ENCODE data around the gene PATJ. TPM values are rescaled to one million over a fixed set of nuclear protein-coding genes. Genes with fewer than 3 reads are reported as not detected.
"Not testable (repeated sequence)": the region's sequence is repeated elsewhere in the genome, so short reads cannot be mapped to it uniquely, and the experiment has no call there.

PATJ gene
- total RNA-seq, 1 experiment from 2014 or later, result 57.9 TPM

DNA sequence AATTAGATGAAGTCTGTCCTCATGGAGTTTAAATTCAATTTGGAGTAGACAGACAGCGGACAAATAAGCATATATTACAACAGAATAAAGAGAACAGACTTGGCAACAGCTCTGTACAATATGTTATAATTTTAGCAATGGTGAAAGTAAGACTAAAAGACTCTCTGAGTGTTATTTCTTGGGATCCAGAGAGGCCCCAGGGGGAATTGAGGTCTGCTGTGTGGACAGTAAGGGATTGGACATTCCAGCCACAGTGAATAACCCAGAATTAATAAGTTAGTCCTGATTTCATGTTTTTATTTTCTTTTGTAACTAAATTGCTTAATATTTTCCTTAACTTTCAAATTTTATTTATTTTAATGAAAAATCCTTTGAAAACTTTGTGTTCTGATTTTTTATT lies 101.7 kb downstream of the PATJ start (continued):
- no peak for TF ChIP-seq SOX15 (CRISPR knock-in tag; IDR thresholded peaks at IDR 0.05)
- TF ChIP-seq TP53 (CRISPR knock-in tag; IDR thresholded peaks at IDR 0.05), result no peak
- no peak for TF ChIP-seq FOXP1 (CRISPR knock-in tag; IDR thresholded peaks at IDR 0.05; ENCODE audit: borderline replicate concordance)
- TF ChIP-seq, protein P1, sequence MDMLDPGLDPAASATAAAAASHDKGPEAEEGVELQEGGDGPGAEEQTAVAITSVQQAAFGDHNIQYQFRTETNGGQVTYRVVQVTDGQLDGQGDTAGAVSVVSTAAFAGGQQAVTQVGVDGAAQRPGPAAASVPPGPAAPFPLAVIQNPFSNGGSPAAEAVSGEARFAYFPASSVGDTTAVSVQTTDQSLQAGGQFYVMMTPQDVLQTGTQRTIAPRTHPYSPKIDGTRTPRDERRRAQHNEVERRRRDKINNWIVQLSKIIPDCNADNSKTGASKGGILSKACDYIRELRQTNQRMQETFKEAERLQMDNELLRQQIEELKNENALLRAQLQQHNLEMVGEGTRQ (CRISPR knock-in tag; IDR thresholded peaks at IDR 0.05), result no peak

DNA sequence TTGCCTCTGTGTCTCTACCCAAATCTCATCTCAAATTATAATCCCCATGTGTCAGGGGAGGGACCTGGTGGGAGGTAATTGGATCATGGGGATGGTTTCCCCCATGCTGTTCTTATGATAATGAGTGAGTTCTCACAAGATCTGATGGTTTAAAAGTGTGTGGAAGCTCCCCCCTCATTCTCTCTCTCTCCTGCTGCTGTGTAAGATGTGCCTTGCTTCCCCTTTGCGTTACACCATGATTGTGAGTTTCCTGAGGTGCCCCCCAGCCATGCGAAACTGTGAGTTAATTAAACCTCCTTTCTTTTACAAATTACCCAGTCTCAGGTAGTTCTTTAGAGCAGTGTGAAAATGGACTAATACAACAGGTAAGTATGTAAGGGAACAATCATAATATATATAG lies 102.4 kb downstream of the PATJ start:
- H3K4me1 Mint-ChIP-seq, result peaks cover 15% of the 10 kb centered on the region
- DNase-seq (ENCODE audit: low spot score); H3K36me3 Mint-ChIP-seq; H3K9me3 Mint-ChIP-seq; POLR2A ChIA-PET; H3K27me3 Mint-ChIP-seq (ENCODE audit: low read depth): not testable (repeated sequence)
- ATAC-seq, result peak; percentile 89
- peak; percentile 31; the same call in 1 of the 2 replicates for TF ChIP-seq TEAD1 (CRISPR knock-in tag; IDR thresholded peaks at IDR 0.05)
- TF ChIP-seq, protein P2, sequence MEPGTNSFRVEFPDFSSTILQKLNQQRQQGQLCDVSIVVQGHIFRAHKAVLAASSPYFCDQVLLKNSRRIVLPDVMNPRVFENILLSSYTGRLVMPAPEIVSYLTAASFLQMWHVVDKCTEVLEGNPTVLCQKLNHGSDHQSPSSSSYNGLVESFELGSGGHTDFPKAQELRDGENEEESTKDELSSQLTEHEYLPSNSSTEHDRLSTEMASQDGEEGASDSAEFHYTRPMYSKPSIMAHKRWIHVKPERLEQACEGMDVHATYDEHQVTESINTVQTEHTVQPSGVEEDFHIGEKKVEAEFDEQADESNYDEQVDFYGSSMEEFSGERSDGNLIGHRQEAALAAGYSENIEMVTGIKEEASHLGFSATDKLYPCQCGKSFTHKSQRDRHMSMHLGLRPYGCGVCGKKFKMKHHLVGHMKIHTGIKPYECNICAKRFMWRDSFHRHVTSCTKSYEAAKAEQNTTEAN (CRISPR knock-in tag; IDR thresholded peaks at IDR 0.05), result peak; percentile 64; the same call in 1 of the 2 replicates
- CTCF ChIA-PET, result interaction anchor here (1.6 kb wide), 1 partner anchor 9 kb away, joined by 3 read pairs; no protein-coding TSS in a partner anchor
- H3K4me3 Mint-ChIP-seq, result peak overlapping the region; percentile 29; the same call in 1 of the 2 replicates
- peak overlapping the region; percentile 96 for H3K27ac Mint-ChIP-seq

DNA sequence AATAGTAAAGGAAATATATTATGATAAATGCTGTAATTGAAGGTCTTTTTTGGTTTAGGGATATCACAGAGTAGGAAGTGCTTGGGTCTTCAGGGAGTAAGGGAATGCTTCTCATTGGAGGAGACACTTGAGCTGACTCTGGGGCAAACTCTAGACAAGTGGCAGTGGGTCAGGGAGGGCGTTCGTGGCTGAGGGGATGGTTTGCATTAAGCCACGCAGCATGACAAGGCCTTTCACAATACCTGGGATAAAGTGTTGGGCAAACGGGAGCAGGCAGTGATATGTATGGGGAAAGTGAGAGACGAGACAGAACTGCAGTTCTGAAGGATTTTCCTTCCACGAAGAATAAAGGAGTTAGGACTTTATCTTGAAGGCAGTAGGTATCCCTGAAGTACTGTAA lies 109.0 kb downstream of the PATJ start:
- H3K27ac Mint-ChIP-seq, result peak overlapping the region; percentile 71
- POLR2A ChIA-PET, result interaction anchor here (0.6 kb wide), 2 partner anchors 185 to 807 kb away, joined by 4 to 10 read pairs; no protein-coding TSS in a partner anchor
- DNase-seq (ENCODE audit: low spot score), result no peak

DNA sequence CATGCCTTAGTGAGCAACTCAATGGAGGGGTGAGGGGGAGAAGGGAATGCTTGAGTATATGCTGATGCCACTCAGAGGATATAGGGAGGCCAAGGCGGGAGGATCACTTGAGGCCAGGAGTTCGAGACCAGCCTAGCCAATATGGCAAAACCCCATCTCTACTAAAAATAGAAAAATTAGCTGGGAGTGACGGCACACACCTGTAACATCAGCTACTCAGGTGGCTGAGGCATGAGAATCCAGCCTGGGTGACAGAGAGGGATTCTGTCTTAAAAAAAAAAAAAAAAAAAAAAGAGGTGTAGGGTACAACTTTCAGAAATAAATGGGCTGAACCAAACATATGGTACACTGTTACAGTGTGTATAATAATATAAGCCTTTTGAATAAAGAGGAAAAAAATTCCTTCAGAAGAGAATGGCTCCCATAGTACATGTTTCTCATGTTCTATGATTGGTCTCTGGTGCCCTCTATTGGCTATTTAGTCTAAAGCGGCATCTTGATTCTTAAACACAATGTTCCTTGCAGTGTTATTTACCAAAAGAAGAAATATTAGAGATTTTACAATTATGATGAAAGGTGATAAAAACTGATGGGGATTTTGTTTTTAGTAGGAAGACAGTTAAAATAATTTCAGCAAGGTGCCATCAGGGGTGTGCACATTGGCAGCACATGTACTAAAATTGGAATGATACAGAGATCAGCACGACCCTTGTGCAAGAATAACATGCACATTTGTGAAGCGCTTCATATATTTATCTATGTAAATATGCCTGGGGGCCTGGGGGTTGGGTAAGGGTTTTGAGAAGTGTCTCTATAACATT lies 109.8 kb downstream of the PATJ start:
- Mint-ChIP-seq H3K27ac (peak overlapping the region; percentile 71), H3K4me3 (no peak overlapping the region), H3K4me1 (peaks cover 29% of the 10 kb centered on the region), H3K9me3 (no peaks in the 10 kb centered on the region), H3K27me3 (ENCODE audit: low read depth) (no peaks in the 10 kb centered on the region), H3K36me3 (peaks cover 6% of the 10 kb centered on the region; the same call in 1 of the 2 replicates)
- CTCF ChIA-PET, result interaction anchor here (0.6 to 1.2 kb wide), 35 partner anchors 8 to 1343 kb away, joined by 3 to 9 read pairs (median 4); no protein-coding TSS in a partner anchor
- DNase-seq (ENCODE audit: low spot score) (no peak), ATAC-seq (peak; percentile 65)
- TF ChIP-seq, protein P3, sequence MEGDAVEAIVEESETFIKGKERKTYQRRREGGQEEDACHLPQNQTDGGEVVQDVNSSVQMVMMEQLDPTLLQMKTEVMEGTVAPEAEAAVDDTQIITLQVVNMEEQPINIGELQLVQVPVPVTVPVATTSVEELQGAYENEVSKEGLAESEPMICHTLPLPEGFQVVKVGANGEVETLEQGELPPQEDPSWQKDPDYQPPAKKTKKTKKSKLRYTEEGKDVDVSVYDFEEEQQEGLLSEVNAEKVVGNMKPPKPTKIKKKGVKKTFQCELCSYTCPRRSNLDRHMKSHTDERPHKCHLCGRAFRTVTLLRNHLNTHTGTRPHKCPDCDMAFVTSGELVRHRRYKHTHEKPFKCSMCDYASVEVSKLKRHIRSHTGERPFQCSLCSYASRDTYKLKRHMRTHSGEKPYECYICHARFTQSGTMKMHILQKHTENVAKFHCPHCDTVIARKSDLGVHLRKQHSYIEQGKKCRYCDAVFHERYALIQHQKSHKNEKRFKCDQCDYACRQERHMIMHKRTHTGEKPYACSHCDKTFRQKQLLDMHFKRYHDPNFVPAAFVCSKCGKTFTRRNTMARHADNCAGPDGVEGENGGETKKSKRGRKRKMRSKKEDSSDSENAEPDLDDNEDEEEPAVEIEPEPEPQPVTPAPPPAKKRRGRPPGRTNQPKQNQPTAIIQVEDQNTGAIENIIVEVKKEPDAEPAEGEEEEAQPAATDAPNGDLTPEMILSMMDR (IDR thresholded peaks at IDR 0.05), result peak; percentile 48
- TF ChIP-seq, protein P1 (CRISPR knock-in tag; IDR thresholded peaks at IDR 0.05), result no peak
- POLR2A ChIA-PET, result interaction anchor here (0.6 kb wide), 2 partner anchors 186 to 808 kb away, joined by 4 to 10 read pairs; no protein-coding TSS in a partner anchor

More for the DNA sequence above, 109.0 kb downstream of the PATJ start:
- Mint-ChIP-seq H3K9me3 (no peaks in the 10 kb centered on the region), H3K4me3 (no peak overlapping the region), H3K4me1 (peaks cover 29% of the 10 kb centered on the region), H3K27me3 (ENCODE audit: low read depth) (no peaks in the 10 kb centered on the region), H3K36me3 (peaks cover 4% of the 10 kb centered on the region; the same call in 1 of the 2 replicates)
- CTCF ChIA-PET, result interaction anchor here (0.6 to 1.2 kb wide), 35 partner anchors 9 to 1342 kb away, joined by 3 to 9 read pairs (median 4); no protein-coding TSS in a partner anchor
- ATAC-seq, result peak; percentile 56
- no peak for TF ChIP-seq RELA (CRISPR knock-in tag; IDR thresholded peaks at IDR 0.05; ENCODE audit: borderline replicate concordance)
- TF ChIP-seq, protein P4, sequence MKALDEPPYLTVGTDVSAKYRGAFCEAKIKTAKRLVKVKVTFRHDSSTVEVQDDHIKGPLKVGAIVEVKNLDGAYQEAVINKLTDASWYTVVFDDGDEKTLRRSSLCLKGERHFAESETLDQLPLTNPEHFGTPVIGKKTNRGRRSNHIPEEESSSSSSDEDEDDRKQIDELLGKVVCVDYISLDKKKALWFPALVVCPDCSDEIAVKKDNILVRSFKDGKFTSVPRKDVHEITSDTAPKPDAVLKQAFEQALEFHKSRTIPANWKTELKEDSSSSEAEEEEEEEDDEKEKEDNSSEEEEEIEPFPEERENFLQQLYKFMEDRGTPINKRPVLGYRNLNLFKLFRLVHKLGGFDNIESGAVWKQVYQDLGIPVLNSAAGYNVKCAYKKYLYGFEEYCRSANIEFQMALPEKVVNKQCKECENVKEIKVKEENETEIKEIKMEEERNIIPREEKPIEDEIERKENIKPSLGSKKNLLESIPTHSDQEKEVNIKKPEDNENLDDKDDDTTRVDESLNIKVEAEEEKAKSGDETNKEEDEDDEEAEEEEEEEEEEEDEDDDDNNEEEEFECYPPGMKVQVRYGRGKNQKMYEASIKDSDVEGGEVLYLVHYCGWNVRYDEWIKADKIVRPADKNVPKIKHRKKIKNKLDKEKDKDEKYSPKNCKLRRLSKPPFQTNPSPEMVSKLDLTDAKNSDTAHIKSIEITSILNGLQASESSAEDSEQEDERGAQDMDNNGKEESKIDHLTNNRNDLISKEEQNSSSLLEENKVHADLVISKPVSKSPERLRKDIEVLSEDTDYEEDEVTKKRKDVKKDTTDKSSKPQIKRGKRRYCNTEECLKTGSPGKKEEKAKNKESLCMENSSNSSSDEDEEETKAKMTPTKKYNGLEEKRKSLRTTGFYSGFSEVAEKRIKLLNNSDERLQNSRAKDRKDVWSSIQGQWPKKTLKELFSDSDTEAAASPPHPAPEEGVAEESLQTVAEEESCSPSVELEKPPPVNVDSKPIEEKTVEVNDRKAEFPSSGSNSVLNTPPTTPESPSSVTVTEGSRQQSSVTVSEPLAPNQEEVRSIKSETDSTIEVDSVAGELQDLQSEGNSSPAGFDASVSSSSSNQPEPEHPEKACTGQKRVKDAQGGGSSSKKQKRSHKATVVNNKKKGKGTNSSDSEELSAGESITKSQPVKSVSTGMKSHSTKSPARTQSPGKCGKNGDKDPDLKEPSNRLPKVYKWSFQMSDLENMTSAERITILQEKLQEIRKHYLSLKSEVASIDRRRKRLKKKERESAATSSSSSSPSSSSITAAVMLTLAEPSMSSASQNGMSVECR (CRISPR knock-in tag; IDR thresholded peaks at IDR 0.05; ENCODE audit: borderline replicate concordance), result no peak

Data from WTC11 (cell line).